ENCODE data around the gene NCR3LG1. TPM values are rescaled to one million over a fixed set of nuclear protein-coding genes. Genes with fewer than 3 reads are reported as not detected.
A peak's percentile ranks its signal among the peaks of the same experiment; 100 is the strongest.
"Not testable (repeated sequence)": the region's sequence is repeated elsewhere in the genome, so short reads cannot be mapped to it uniquely, and the experiment has no call there.

NCR3LG1 gene
- total RNA-seq, 1 donor from 2014 or later: 10.0 TPM

- Mint-ChIP-seq H3K27ac (no peak overlapping the region), H3K36me3 (ENCODE audit: low read depth) (no peaks in the 10 kb centered on the region), H3K4me3 (ENCODE audit: low read depth) (no peak overlapping the region), H3K4me1 (ENCODE audit: low read depth) (peaks cover 32% of the 10 kb centered on the region), H3K9me3 (no peaks in the 10 kb centered on the region), H3K27me3 (ENCODE audit: low read depth) (peaks cover 32% of the 10 kb centered on the region)
- no peak for DNase-seq (ENCODE audit: low spot score)
- intact Hi-C loops (cut with micrococcal nuclease): no loop called here
Measured at GRCh38 chr11:17411418-17411817, 59.8 kb downstream of the NCR3LG1 start.

- H3K9me3 Mint-ChIP-seq: no peaks in the 10 kb centered on the region
Measured at GRCh38 chr11:17412488-17413180, 61.0 kb downstream of the NCR3LG1 start.

GRCh38 chr11:17413414-17414316 lies 62.1 kb downstream of the NCR3LG1 start:
- no peak overlapping the region for H3K4me3 Mint-ChIP-seq (ENCODE audit: low read depth)
- H3K4me1 Mint-ChIP-seq (ENCODE audit: low read depth): peaks cover 40% of the 10 kb centered on the region
- intact Hi-C loops (cut with micrococcal nuclease): no loop called here
- peaks cover 49% of the 10 kb centered on the region for H3K27me3 Mint-ChIP-seq (ENCODE audit: low read depth)
- H3K9me3 Mint-ChIP-seq: no peaks in the 10 kb centered on the region
- peak overlapping the region; percentile 57 for H3K27ac Mint-ChIP-seq
- no peaks in the 10 kb centered on the region for H3K36me3 Mint-ChIP-seq (ENCODE audit: low read depth)
- no peak for DNase-seq (ENCODE audit: low spot score)

More at GRCh38 chr11:17412488-17413180, 61.0 kb downstream of the NCR3LG1 start:
- Mint-ChIP-seq H3K4me1 (ENCODE audit: low read depth) (peaks cover 33% of the 10 kb centered on the region), H3K4me3 (ENCODE audit: low read depth) (no peak overlapping the region), H3K27ac (no peak overlapping the region), H3K36me3 (ENCODE audit: low read depth) (no peaks in the 10 kb centered on the region), H3K27me3 (ENCODE audit: low read depth) (peaks cover 40% of the 10 kb centered on the region)
- DNase-seq (ENCODE audit: low spot score): no peak
- intact Hi-C loops (cut with micrococcal nuclease): no loop called here

GRCh38 chr11:17414317-17414737 lies 62.7 kb downstream of the NCR3LG1 start:
- no peak for DNase-seq (ENCODE audit: low spot score)
- no peaks in the 10 kb centered on the region for H3K9me3 Mint-ChIP-seq
- peaks cover 43% of the 10 kb centered on the region for H3K4me1 Mint-ChIP-seq (ENCODE audit: low read depth)
- peaks cover 55% of the 10 kb centered on the region for H3K27me3 Mint-ChIP-seq (ENCODE audit: low read depth)
- intact Hi-C loops (cut with micrococcal nuclease): no loop called here
- no peaks in the 10 kb centered on the region for H3K36me3 Mint-ChIP-seq (ENCODE audit: low read depth)
- H3K27ac Mint-ChIP-seq: peak overlapping the region; percentile 57
- peak overlapping the region; percentile 3 for H3K4me3 Mint-ChIP-seq (ENCODE audit: low read depth)

- Mint-ChIP-seq H3K9me3 (no peaks in the 10 kb centered on the region), H3K27me3 (ENCODE audit: low read depth) (peaks cover 59% of the 10 kb centered on the region), H3K36me3 (ENCODE audit: low read depth) (no peaks in the 10 kb centered on the region), H3K27ac (no peak overlapping the region), H3K4me3 (ENCODE audit: low read depth) (no peak overlapping the region), H3K4me1 (ENCODE audit: low read depth) (peaks cover 43% of the 10 kb centered on the region)
- no peak for DNase-seq (ENCODE audit: low spot score)
- intact Hi-C loops (cut with micrococcal nuclease): no loop called here
Measured at GRCh38 chr11:17414992-17415391, 63.4 kb downstream of the NCR3LG1 start.

GRCh38 chr11:17415523-17416104 lies 64.0 kb downstream of the NCR3LG1 start:
- no peak for DNase-seq (ENCODE audit: low spot score)
- Mint-ChIP-seq H3K4me1 (ENCODE audit: low read depth) (peaks cover 43% of the 10 kb centered on the region), H3K27me3 (ENCODE audit: low read depth) (peaks cover 62% of the 10 kb centered on the region), H3K4me3 (ENCODE audit: low read depth) (no peak overlapping the region), H3K36me3 (ENCODE audit: low read depth) (no peaks in the 10 kb centered on the region), H3K9me3 (no peaks in the 10 kb centered on the region), H3K27ac (no peak overlapping the region)
- intact Hi-C loops (cut with micrococcal nuclease): no loop called here

GRCh38 chr11:17416492-17416891 lies 64.9 kb downstream of the NCR3LG1 start:
- intact Hi-C loops (cut with micrococcal nuclease): no loop called here
- Mint-ChIP-seq H3K27ac (no peak overlapping the region), H3K9me3 (no peaks in the 10 kb centered on the region), H3K36me3 (ENCODE audit: low read depth) (no peaks in the 10 kb centered on the region), H3K27me3 (ENCODE audit: low read depth) (peaks cover 63% of the 10 kb centered on the region), H3K4me1 (ENCODE audit: low read depth) (peaks cover 41% of the 10 kb centered on the region), H3K4me3 (ENCODE audit: low read depth) (no peak overlapping the region)
- no peak for DNase-seq (ENCODE audit: low spot score)

- Mint-ChIP-seq H3K4me3 (ENCODE audit: low read depth) (no peak overlapping the region), H3K9me3 (no peaks in the 10 kb centered on the region), H3K36me3 (ENCODE audit: low read depth) (no peaks in the 10 kb centered on the region), H3K27ac (no peak overlapping the region), H3K4me1 (ENCODE audit: low read depth) (peaks cover 37% of the 10 kb centered on the region), H3K27me3 (ENCODE audit: low read depth) (peaks cover 63% of the 10 kb centered on the region)
- no peak for DNase-seq (ENCODE audit: low spot score)
- intact Hi-C loops (cut with micrococcal nuclease): no loop called here
Measured at GRCh38 chr11:17418444-17419081, 67.0 kb downstream of the NCR3LG1 start.

GRCh38 chr11:17421781-17422180 lies 70.2 kb downstream of the NCR3LG1 start:
- intact Hi-C loops (cut with micrococcal nuclease): no loop called here
- H3K4me3 Mint-ChIP-seq (ENCODE audit: low read depth): no peak overlapping the region
- H3K27ac Mint-ChIP-seq: no peak overlapping the region
- peaks cover 49% of the 10 kb centered on the region for H3K27me3 Mint-ChIP-seq (ENCODE audit: low read depth)
- H3K4me1 Mint-ChIP-seq (ENCODE audit: low read depth): peaks cover 32% of the 10 kb centered on the region
- no peak for DNase-seq (ENCODE audit: low spot score)
- no peaks in the 10 kb centered on the region for H3K36me3 Mint-ChIP-seq (ENCODE audit: low read depth)
- no peaks in the 10 kb centered on the region for H3K9me3 Mint-ChIP-seq

- no peak for DNase-seq (ENCODE audit: low spot score)
Measured at GRCh38 chr11:17423533-17424310, 72.1 kb downstream of the NCR3LG1 start.

GRCh38 chr11:17426233-17426632 lies 74.6 kb downstream of the NCR3LG1 start:
- intact Hi-C loops (cut with micrococcal nuclease); DNase-seq (ENCODE audit: low spot score); H3K4me3 Mint-ChIP-seq (ENCODE audit: low read depth); H3K36me3 Mint-ChIP-seq (ENCODE audit: low read depth); H3K27ac Mint-ChIP-seq; H3K9me3 Mint-ChIP-seq: not testable (repeated sequence)
- H3K4me1 Mint-ChIP-seq (ENCODE audit: low read depth): peaks cover 32% of the 10 kb centered on the region
- peaks cover 14% of the 10 kb centered on the region for H3K27me3 Mint-ChIP-seq (ENCODE audit: low read depth)

More at GRCh38 chr11:17423533-17424310, 72.1 kb downstream of the NCR3LG1 start:
- Mint-ChIP-seq H3K9me3 (no peaks in the 10 kb centered on the region), H3K27ac (no peak overlapping the region), H3K36me3 (ENCODE audit: low read depth) (no peaks in the 10 kb centered on the region), H3K4me3 (ENCODE audit: low read depth) (no peak overlapping the region), H3K4me1 (ENCODE audit: low read depth) (peaks cover 35% of the 10 kb centered on the region), H3K27me3 (ENCODE audit: low read depth) (peaks cover 33% of the 10 kb centered on the region)
- intact Hi-C loops (cut with micrococcal nuclease): no loop called here
